Kidney capillary endothelial cell (primary cell): ENCODE results near the gene TBC1D10B.
"Not testable (repeated sequence)": the region's sequence is repeated elsewhere in the genome, so short reads cannot be mapped to it uniquely, and the experiment has no call there.

Source experiments
- DNase-seq: peaks from one replicate; pipeline ENCODE4 v3.0.0-alpha.2; 2018; ENCODE audit warnings: low spot score

Gene TBC1D10B

DNA sequence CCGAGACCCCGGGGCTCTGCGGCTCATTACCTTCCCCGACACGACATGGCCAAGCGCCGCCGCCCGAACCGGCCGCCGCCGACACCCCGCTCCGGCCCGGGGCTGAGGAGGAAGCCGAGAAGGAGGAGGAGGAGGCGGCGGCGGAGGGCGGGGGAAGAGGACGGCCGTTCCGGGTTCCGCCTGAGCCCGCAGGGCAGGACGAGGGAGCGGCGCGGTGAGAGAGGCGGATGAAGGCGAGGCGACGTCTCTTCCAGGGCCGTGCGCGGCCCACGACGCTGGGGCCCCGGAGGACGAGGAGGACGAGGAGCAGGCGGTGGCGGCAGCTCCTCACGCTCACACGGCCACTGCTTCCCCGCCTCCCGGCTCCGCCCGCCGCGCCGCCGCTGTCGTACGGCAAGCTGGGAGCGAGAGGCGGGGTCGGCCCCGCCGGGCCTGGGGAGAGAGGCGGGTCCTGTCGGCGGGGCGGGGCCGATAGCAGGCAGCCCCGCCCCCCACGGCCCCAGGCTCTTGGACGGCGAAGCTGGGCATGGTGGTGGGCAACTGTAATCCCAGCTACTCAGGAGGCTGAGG is 35.2 kb downstream of the TBC1D10B start:
- peak; percentile 45 for DNase-seq

DNA sequence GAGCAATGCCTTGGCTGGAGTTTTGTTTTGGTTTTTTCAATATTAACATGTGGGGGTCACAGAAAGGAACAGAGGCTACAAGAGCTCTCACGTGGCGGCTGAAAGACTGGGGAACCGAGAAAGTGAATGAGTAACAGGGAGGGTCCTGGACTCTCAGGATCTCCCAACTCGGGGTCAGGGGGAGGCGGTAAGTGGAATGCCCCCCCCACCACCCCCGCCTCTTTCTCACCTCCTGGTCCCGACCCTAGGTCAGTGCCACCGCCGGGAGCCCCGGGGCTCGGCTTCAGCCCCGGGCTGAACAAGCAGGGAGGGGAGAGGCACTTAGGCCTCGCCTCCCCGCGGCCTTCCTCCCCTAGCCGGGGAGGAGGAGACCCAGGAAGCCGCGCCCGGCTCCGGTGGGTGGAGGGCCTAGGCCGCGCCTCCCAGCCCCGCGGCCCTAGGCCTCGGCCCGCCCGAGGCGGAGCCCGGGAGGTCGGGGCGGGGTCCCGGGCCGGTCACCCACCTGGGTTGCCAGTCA is 35.8 kb downstream of the TBC1D10B start:
- DNase-seq: peak; percentile 40

- DNase-seq: not testable (repeated sequence)
Measured at GRCh38 chr16:30324220-30324619, 46.1 kb downstream of the TBC1D10B start.

- not testable (repeated sequence) for DNase-seq
Measured at GRCh38 chr16:30318647-30319046, 51.6 kb downstream of the TBC1D10B start.

GRCh38 chr16:30310937-30311336 is 59.4 kb downstream of the TBC1D10B start:
- DNase-seq: not testable (repeated sequence)

DNA sequence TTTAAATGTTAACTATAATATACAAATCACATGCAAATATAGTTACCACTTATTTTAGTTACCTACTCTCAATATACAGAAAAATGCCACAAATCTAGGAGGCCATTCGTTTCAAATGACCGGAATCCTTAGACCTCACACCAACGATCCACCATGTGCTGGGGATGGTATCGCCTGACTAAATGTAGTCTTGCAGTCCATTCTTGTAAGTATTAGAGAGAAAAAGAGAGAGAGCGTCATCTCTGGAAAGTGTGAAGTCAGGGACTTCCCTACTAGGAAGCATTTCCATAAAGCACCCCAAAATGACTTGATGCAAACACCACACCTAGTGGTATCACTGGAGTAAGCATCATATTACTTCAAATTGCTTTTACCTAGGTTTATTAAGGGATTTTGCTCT is 61.0 kb downstream of the TBC1D10B start:
- not testable (repeated sequence) for DNase-seq
